PC-9 (cell line): Measurements from ENCODE around the gene HK2.

Experiments
- EZH2 ChIP-seq: fragments of 200-600 bp; sonication (generic); IDR thresholded peaks from 2 replicates; pipeline ENCODE4 v1.8.0; 2017; ENCODE audit warnings: antibody characterized with exemption, low read depth
- TF ChIP-seq, protein P1 (sequence below): fragments of 200-600 bp; sonication (generic); conservative IDR thresholded peaks from 2 replicates; pipeline ENCODE4 v1.6.1; 2017; ENCODE audit warnings: mixed run types, antibody characterized with exemption, mild to moderate bottlenecking, moderate library complexity

DNA sequence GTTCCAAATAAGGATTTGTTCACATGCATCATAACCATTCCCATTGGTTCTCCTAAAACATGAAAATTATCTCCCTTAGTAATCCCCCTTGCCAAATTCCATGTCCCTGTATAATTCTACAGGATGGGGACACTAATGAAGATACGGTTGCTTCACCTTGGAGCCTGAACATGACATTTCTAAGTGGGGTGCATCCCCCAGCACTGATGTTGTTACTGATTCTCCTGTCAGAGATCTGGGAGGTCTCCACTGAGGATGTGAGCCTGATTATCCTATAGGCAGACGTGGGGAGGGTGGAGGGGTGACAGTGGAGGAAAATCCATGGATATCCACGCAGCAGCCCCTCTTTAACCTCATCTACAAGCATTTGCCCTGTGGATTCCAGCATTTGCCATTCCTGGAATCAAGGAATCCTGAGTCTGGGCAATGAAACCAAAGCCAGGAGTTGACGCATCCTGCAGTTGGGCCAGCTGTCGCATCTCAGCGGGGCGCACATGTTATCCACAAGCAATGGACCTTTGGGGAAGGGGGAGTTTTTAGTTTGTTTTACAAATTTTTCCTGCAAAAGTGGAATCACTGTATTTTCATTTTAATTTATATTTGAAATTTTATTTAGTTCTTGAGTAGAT is 57.3 kb downstream of the HK2 start:
- TF ChIP-seq, protein P1, sequence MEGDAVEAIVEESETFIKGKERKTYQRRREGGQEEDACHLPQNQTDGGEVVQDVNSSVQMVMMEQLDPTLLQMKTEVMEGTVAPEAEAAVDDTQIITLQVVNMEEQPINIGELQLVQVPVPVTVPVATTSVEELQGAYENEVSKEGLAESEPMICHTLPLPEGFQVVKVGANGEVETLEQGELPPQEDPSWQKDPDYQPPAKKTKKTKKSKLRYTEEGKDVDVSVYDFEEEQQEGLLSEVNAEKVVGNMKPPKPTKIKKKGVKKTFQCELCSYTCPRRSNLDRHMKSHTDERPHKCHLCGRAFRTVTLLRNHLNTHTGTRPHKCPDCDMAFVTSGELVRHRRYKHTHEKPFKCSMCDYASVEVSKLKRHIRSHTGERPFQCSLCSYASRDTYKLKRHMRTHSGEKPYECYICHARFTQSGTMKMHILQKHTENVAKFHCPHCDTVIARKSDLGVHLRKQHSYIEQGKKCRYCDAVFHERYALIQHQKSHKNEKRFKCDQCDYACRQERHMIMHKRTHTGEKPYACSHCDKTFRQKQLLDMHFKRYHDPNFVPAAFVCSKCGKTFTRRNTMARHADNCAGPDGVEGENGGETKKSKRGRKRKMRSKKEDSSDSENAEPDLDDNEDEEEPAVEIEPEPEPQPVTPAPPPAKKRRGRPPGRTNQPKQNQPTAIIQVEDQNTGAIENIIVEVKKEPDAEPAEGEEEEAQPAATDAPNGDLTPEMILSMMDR, result no peak
- no peak for TF ChIP-seq EZH2
